HepG2 (cell line): ENCODE data around the gene NT5C2. TPM values are rescaled to one million over a fixed set of nuclear protein-coding genes. Genes with fewer than 3 reads are reported as not detected.

ENCODE experiments used
- ATAC-seq: fragments of 200-7000 bp; cut with Tn5 transposase; 3 replicates; pipeline ENCODE4 v1.9.1; 2020; ENCODE audit warnings: mild to moderate bottlenecking, moderate library complexity
- BruUV-seq: library from RNA; stranded (reverse); fragments of 400-500 nt; replicated peaks from 2 replicates; lab custom pipeline; 2021; lab: Mats Ljungman, UMichigan
- CTCF ChIA-PET: fragments of 300-600 bp; formaldehyde crosslinking; extraction: SDS; loops from one replicate; lab custom pipeline; 2021; ENCODE audit warnings: low total read pairs, inconsistent platforms, low intra/inter-chr PET ratio; lab: Yijun Ruan, JAX
- POLR2A ChIA-PET: fragments of 350-600 bp; sonication (Branson Sonifier 250); formaldehyde crosslinking; loops from one replicate; lab custom pipeline; 2020; ENCODE audit warnings: antibody characterized with exemption, inconsistent platforms; lab: Yijun Ruan, JAX
- DNase-seq: peaks from one replicate; pipeline ENCODE4 v3.0.0-alpha.2; 2015; ENCODE audit warnings: low spot score
- FAIRE-seq: peaks from 3 replicates; lab custom pipeline; 2011; peaks lifted over from hg19 to GRCh38; lab: Jason Lieb, UNC
- H2AFZ ChIP-seq: one replicate; pipeline ENCODE4 v1.6.1; 2011; ENCODE audit warnings: low read length, inconsistent platforms
- H3K27ac ChIP-seq: fragments of 300-600 bp; 3 replicates; pipeline ENCODE4 v1.8.0; 2011; ENCODE audit warnings: mixed run types, mild to moderate bottlenecking, mixed read lengths, low read length, inconsistent platforms; ENCODE audit not compliant: insufficient read depth; ENCODE audit errors: extremely low read length
- H3K27me3 ChIP-seq, 2 experiments: fragments of 200-600 bp in 1 of 2; 2 replicates in 1 of 2; 3 replicates in 1 of 2; pipeline versions ENCODE4 v1.6.0 to v1.8.0; 2011; ENCODE audit warnings: low read length in 2 of 2, mild to moderate bottlenecking in 2 of 2, moderate library complexity in 2 of 2, inconsistent platforms in 1 of 2; ENCODE audit not compliant: insufficient read depth in 2 of 2, control insufficient read depth in 1 of 2
- H3K36me3 ChIP-seq, 2 experiments: fragments of 200-600 bp in 1 of 2; replicated peaks in 1 of 2; 2 replicates in 1 of 2; 3 replicates in 1 of 2; pipeline versions ENCODE4 v1.5.1 to v1.8.0; 2011; ENCODE audit warnings: low read length in 2 of 2, inconsistent platforms in 1 of 2; ENCODE audit not compliant: insufficient read depth in 2 of 2, control insufficient read depth in 1 of 2
- H3K4me1 ChIP-seq: 2 replicates; pipeline ENCODE4 v1.5.1; 2012; ENCODE audit warnings: low read length, inconsistent platforms; ENCODE audit not compliant: insufficient read depth
- H3K4me2 ChIP-seq: 2 replicates; pipeline ENCODE4 v1.6.0; 2011; ENCODE audit warnings: low read depth, low read length, inconsistent platforms
- H3K4me3 ChIP-seq, 3 experiments: fragments of 200-600 bp in 1 of 3; sonication (generic), shearing (Covaris generic) in 1 of 3; replicated peaks in 1 of 3; 2 replicates each; pipeline ENCODE4 v1.5.1; 2011 to 2016; ENCODE audit warnings: low read length in 3 of 3, inconsistent platforms in 2 of 3, low read depth in 2 of 3, mild to moderate bottlenecking in 2 of 3, control low read depth in 1 of 3, mixed read lengths in 1 of 3; ENCODE audit not compliant: insufficient read depth in 1 of 3
- H3K79me2 ChIP-seq: one replicate; pipeline ENCODE4 v1.6.1; 2011; ENCODE audit warnings: low read length, inconsistent platforms; ENCODE audit not compliant: insufficient read depth
- H3K9ac ChIP-seq: 2 replicates; pipeline ENCODE4 v1.6.0; 2011; ENCODE audit warnings: mild to moderate bottlenecking, low read depth, low read length, inconsistent platforms; ENCODE audit not compliant: insufficient read depth
- H3K9me3 ChIP-seq: 2 replicates; pipeline ENCODE4 v1.5.1; 2012; ENCODE audit warnings: mild to moderate bottlenecking, low read length
- H4K20me1 ChIP-seq: 2 replicates; pipeline ENCODE4 v1.6.0; 2011; ENCODE audit warnings: inconsistent platforms, mild to moderate bottlenecking, low read length, moderate library complexity; ENCODE audit not compliant: insufficient read depth
- ARHGAP35 ChIP-seq: sonication (generic); formaldehyde crosslinking; IDR thresholded peaks from 2 replicates; pipeline ENCODE4 v1.9.0; 2022; ENCODE audit warnings: mild to moderate bottlenecking, inconsistent platforms, moderate library complexity, missing genetic modification reagents, borderline replicate concordance
- BRCA1 ChIP-seq: sonication (generic); formaldehyde crosslinking; IDR thresholded peaks from 2 replicates; pipeline ENCODE4 v1.4.0; 2020; ENCODE audit warnings: missing genetic modification reagents
- DMAP1 ChIP-seq: IDR thresholded peaks from 2 replicates; pipeline ENCODE4 v1.6.1; 2016
- FLYWCH1 ChIP-seq: sonication (generic); formaldehyde crosslinking; IDR thresholded peaks from 2 replicates; pipeline ENCODE4 v1.8.1; 2023; ENCODE audit warnings: mild to moderate bottlenecking, missing genetic modification reagents
- FOXP1 ChIP-seq, 2 experiments: fragments of 450-650 bp in 1 of 2; IDR thresholded peaks; 2 replicates each; pipeline ENCODE4 v1.6.1; 2017 to 2018; ENCODE audit warnings: antibody characterized with exemption in 1 of 2
- GABPB1 ChIP-seq: IDR thresholded peaks from 2 replicates; pipeline ENCODE4 v1.6.1; 2016; ENCODE audit warnings: mild to moderate bottlenecking, missing genetic modification reagents, moderate library complexity, missing compliant biosample characterization
- HNRNPH1 ChIP-seq: fragments of 200-400 bp; formaldehyde crosslinking; optimal IDR thresholded peaks from 2 replicates; pipeline ENCODE3; 2017; ENCODE audit warnings: mild to moderate bottlenecking, low read depth, low read length
- HOXD1 ChIP-seq: sonication (generic); formaldehyde crosslinking; IDR thresholded peaks from 2 replicates; pipeline ENCODE4 v1.5.0; 2020; ENCODE audit warnings: missing genetic modification reagents
- SP140L ChIP-seq: sonication (generic); formaldehyde crosslinking; IDR thresholded peaks from 2 replicates; pipeline ENCODE4 v1.4.0; 2020; ENCODE audit warnings: missing genetic modification reagents, borderline replicate concordance
- THAP11 ChIP-seq: IDR thresholded peaks from 2 replicates; pipeline ENCODE4 v1.6.1; 2016; ENCODE audit warnings: missing biosample characterization, missing genetic modification reagents
- ZNF24 ChIP-seq: fragments of 450-650 bp; IDR thresholded peaks from 2 replicates; pipeline ENCODE4 v1.6.1; 2017; ENCODE audit warnings: antibody characterized with exemption, mild to moderate bottlenecking
- WGBS: methylation state at CpG from one replicate; pipeline ENCODE4 v1.1.6; 2017; ENCODE audit warnings: low lambda C conversion rate; 5-methylcytosine and 5-hydroxymethylcytosine counted together
- in situ Hi-C: cut with HindIII; loops from 2 replicates; pipeline ENCODE4 v1.10.0; 2017; ENCODE audit warnings: low pct_unique_long_range_greater_than_20kb; ENCODE audit not compliant: extremely low pct_ligation_motif_present
- intact Hi-C: fragments of 100-400 bp; cut with micrococcal nuclease; formaldehyde crosslinking; loops from one replicate; pipeline ENCODE4 v1.10.0; 2022; ENCODE audit not compliant: unreplicated experiment
- polyA plus RNA-seq, 8 experiments: library from polyadenylated mRNA; depleted of rRNA in 3 of 8; stranded (reverse) in 7 of 8; unstranded in 1 of 8; fragments of >200 nt; fragmentation: Illumina TruSeq in 4 of 8; extraction: Trizol in 4 of 8; gene quantifications; 2 replicates each; pipeline versions ENCODE4 v1.2.1 to v1.2.3, GENCODE V29; 2011 to 2016; ENCODE audit warnings: low read depth in 4 of 8, missing spikeins in 1 of 8, mixed read lengths in 1 of 8; ENCODE audit not compliant: insufficient read depth in 1 of 8
- total RNA-seq, 5 experiments: library from RNA; depleted of rRNA; stranded (reverse); fragments of >200 nt; fragmentation: Illumina TruSeq; extraction: Trizol; gene quantifications; 2 replicates each; pipeline ENCODE4 v1.2.3, GENCODE V29; 2016; ENCODE audit warnings: low read depth in 1 of 5
- TF ChIP-seq, protein P1 (sequence below): sonication (generic); formaldehyde crosslinking; IDR thresholded peaks from 2 replicates; pipeline ENCODE4 v1.4.0; 2020; ENCODE audit warnings: missing genetic modification reagents, borderline replicate concordance
- TF ChIP-seq, protein P2 (sequence below): sonication (generic); formaldehyde crosslinking; IDR thresholded peaks from 2 replicates; pipeline ENCODE4 v1.5.0; 2020; ENCODE audit warnings: missing genetic modification reagents
- TF ChIP-seq, protein P3 (sequence below): sonication (generic); formaldehyde crosslinking; IDR thresholded peaks from 2 replicates; pipeline ENCODE4 v1.5.0; 2020; ENCODE audit warnings: missing genetic modification reagents, mild to moderate bottlenecking, borderline replicate concordance

Gene NT5C2
- total and polyA plus RNA-seq, 2 of the 13 experiments (the other 11 are each of a cell fraction or from before 2014, with no cell fraction given): 40.6 to 55.2 TPM

DNA sequence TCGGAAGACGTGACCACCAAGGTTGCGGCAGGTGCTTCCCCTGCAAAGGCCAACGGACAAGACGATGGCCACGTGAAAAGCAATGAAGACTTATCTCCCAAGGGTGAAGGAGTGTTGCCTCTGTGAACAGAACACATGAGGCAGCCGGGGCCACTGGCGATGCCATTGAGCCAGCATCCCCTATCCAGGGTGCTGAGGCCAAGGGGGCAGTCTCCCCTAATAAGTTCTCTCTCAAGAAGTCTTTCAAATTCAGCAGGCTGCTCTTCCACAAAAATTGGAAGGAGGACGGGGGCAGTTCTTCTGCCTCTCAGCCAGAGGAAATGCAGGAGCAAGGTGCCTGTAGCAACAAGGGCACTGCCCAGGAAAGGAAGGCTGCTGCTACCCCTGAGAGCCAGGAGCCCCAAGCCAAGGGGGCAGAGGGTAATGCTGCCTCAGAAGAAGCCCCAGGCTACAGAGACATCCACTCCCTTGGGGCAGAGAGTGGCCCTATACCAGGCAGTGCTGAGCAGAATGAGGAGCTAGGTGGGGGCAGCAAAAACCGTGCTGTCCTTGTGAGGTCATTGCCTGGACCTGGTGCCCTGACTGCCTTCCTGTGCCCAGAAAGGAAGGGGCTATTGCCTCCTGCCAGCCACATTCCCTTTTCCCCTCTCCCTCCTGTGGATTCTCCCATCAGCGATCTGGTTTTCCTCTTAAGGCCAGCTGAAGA is 17.3 kb downstream of the NT5C2 start:
- Histone ChIP-seq H3K9ac (no peak overlapping the region), H3K27ac (no peak overlapping the region), H3K27me3 (no peaks in the 10 kb centered on the region), H3K36me3 (peaks cover 18 to 47% of the 10 kb centered on the region in 2 experiments), H3K4me1 (peaks cover 10% of the 10 kb centered on the region), H3K9me3 (no peaks in the 10 kb centered on the region), H3K4me3 (no peak overlapping the region), H2AFZ (no peak overlapping the region), H3K4me2 (no peak overlapping the region), H3K79me2 (peaks cover 38% of the 10 kb centered on the region), H4K20me1 (no peaks in the 10 kb centered on the region; the same call in 1 of the 2 replicates)
- FAIRE-seq (no peak), ATAC-seq (peak; percentile 53), DNase-seq (no peak)
- POLR2A ChIA-PET: interaction anchor here (1.8 kb wide), 1 partner anchor 17 kb away, joined by 5 read pairs; the partner anchor contains the start of gene NT5C2
- CTCF ChIA-PET: no interaction called here
- intact Hi-C loops: no loop called here
- in situ Hi-C loops: no loop called here
- WGBS: 98% methylated on average over 8 of the region's 11 CpGs
- BruUV-seq: no TSS peak
- TF ChIP-seq, protein P1, sequence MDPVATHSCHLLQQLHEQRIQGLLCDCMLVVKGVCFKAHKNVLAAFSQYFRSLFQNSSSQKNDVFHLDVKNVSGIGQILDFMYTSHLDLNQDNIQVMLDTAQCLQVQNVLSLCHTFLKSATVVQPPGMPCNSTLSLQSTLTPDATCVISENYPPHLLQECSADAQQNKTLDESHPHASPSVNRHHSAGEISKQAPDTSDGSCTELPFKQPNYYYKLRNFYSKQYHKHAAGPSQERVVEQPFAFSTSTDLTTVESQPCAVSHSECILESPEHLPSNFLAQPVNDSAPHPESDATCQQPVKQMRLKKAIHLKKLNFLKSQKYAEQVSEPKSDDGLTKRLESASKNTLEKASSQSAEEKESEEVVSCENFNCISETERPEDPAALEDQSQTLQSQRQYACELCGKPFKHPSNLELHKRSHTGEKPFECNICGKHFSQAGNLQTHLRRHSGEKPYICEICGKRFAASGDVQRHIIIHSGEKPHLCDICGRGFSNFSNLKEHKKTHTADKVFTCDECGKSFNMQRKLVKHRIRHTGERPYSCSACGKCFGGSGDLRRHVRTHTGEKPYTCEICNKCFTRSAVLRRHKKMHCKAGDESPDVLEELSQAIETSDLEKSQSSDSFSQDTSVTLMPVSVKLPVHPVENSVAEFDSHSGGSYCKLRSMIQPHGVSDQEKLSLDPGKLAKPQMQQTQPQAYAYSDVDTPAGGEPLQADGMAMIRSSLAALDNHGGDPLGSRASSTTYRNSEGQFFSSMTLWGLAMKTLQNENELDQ (CRISPR knock-in tag): no peak
- TF ChIP-seq THAP11: no peak
- TF ChIP-seq DMAP1 (CRISPR knock-in tag): no peak
- no peak for TF ChIP-seq GABPB1 (CRISPR knock-in tag)
- TF ChIP-seq FLYWCH1 (CRISPR knock-in tag): no peak
- TF ChIP-seq HNRNPH1: no peak
- TF ChIP-seq, protein P2, sequence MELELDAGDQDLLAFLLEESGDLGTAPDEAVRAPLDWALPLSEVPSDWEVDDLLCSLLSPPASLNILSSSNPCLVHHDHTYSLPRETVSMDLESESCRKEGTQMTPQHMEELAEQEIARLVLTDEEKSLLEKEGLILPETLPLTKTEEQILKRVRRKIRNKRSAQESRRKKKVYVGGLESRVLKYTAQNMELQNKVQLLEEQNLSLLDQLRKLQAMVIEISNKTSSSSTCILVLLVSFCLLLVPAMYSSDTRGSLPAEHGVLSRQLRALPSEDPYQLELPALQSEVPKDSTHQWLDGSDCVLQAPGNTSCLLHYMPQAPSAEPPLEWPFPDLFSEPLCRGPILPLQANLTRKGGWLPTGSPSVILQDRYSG (CRISPR knock-in tag): no peak
- TF ChIP-seq, protein P3, sequence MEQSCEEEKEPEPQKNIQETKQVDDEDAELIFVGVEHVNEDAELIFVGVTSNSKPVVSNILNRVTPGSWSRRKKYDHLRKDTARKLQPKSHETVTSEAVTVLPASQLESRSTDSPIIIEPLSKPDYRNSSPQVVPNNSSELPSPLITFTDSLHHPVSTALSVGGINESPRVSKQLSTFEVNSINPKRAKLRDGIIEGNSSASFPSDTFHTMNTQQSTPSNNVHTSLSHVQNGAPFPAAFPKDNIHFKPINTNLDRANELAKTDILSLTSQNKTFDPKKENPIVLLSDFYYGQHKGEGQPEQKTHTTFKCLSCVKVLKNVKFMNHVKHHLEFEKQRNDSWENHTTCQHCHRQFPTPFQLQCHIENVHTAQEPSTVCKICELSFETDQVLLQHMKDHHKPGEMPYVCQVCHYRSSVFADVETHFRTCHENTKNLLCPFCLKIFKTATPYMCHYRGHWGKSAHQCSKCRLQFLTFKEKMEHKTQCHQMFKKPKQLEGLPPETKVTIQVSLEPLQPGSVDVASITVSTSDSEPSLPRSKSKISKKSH (CRISPR knock-in tag): no peak
- TF ChIP-seq ARHGAP35 (CRISPR knock-in tag): no peak
- no peak for TF ChIP-seq FOXP1 (IDR thresholded peaks at IDR 0.05)
- TF ChIP-seq FOXP1 (CRISPR knock-in tag; IDR thresholded peaks at IDR 0.05): no peak
- no peak for TF ChIP-seq SP140L
- TF ChIP-seq BRCA1 (CRISPR knock-in tag): no peak
- TF ChIP-seq ZNF24: no peak
- TF ChIP-seq HOXD1 (CRISPR knock-in tag): no peak
